ENCODE results near the gene FANCG.
A peak's percentile ranks its signal among the peaks of the same experiment; 100 is the strongest.

Gene FANCG

GRCh38 chr9:35078066-35078465 is 1.7 kb downstream of the FANCG start:
- no peak overlapping the region for H3K27ac Mint-ChIP-seq
- H3K4me1 Mint-ChIP-seq, result peaks cover 52% of the 10 kb centered on the region
- no peak for DNase-seq
- H3K4me3 Mint-ChIP-seq, result peak overlapping the region; percentile 98
- ATAC-seq, result no peak
- H3K9me3 Mint-ChIP-seq, result no peaks in the 10 kb centered on the region
- H3K27me3 Mint-ChIP-seq, result no peaks in the 10 kb centered on the region

GRCh38 chr9:35076848-35077247 is 2.9 kb downstream of the FANCG start:
- H3K9me3 Mint-ChIP-seq, result no peaks in the 10 kb centered on the region
- no peaks in the 10 kb centered on the region for H3K27me3 Mint-ChIP-seq
- DNase-seq, result no peak
- H3K4me1 Mint-ChIP-seq, result peaks cover 58% of the 10 kb centered on the region
- no peak overlapping the region for H3K4me3 Mint-ChIP-seq
- no peak overlapping the region for H3K27ac Mint-ChIP-seq
- ATAC-seq, result no peak

GRCh38 chr9:35075358-35075757 is 4.4 kb downstream of the FANCG start:
- peaks cover 68% of the 10 kb centered on the region for H3K4me1 Mint-ChIP-seq
- no peak overlapping the region for H3K4me3 Mint-ChIP-seq
- DNase-seq, result no peak
- H3K27ac Mint-ChIP-seq, result no peak overlapping the region
- H3K9me3 Mint-ChIP-seq, result no peaks in the 10 kb centered on the region
- H3K27me3 Mint-ChIP-seq, result no peaks in the 10 kb centered on the region
- ATAC-seq, result no peak

GRCh38 chr9:35074791-35075190 is 5.0 kb downstream of the FANCG start:
- ATAC-seq (no peak), DNase-seq (no peak)
- H3K4me3 Mint-ChIP-seq, result no peak overlapping the region
- H3K9me3 Mint-ChIP-seq, result no peaks in the 10 kb centered on the region
- H3K27ac Mint-ChIP-seq, result no peak overlapping the region
- H3K4me1 Mint-ChIP-seq, result peaks cover 68% of the 10 kb centered on the region
- no peaks in the 10 kb centered on the region for H3K27me3 Mint-ChIP-seq

- Mint-ChIP-seq H3K9me3 (no peaks in the 10 kb centered on the region), H3K4me1 (peaks cover 74% of the 10 kb centered on the region), H3K27ac (no peak overlapping the region), H3K4me3 (no peak overlapping the region), H3K27me3 (no peaks in the 10 kb centered on the region)
- ATAC-seq (no peak), DNase-seq (no peak)
These were observed 5.6 kb downstream of the FANCG start for GRCh38 chr9:35074141-35074540.

GRCh38 chr9:35073279-35073612 is 6.5 kb downstream of the FANCG start:
- ATAC-seq (no peak), DNase-seq (no peak)
- Mint-ChIP-seq H3K4me1 (peaks cover 74% of the 10 kb centered on the region), H3K4me3 (peak overlapping the region; percentile 94), H3K27ac (no peak overlapping the region), H3K9me3 (no peaks in the 10 kb centered on the region), H3K27me3 (no peaks in the 10 kb centered on the region)

- H3K9me3 Mint-ChIP-seq, result no peaks in the 10 kb centered on the region
- peak; percentile 92 for ATAC-seq
- peak; percentile 96 to 99 for DNase-seq
- peak within 1 kb of the TSS; percentile 96 to 98 for H3K27ac Mint-ChIP-seq
- H3K27me3 Mint-ChIP-seq, result no peaks in the 10 kb centered on the region
- H3K4me3 Mint-ChIP-seq, result peak within 1 kb of the TSS; percentile 94
- peaks cover 74% of the 10 kb centered on the region for H3K4me1 Mint-ChIP-seq
These were observed 7.1 kb downstream of the FANCG start, which contains the start of gene VCP for GRCh38 chr9:35072461-35073278. Gene VCP, minus strand, starts transcription at chr9:35072625. Its CDS starts 272 bp downstream, at chr9:35072353.

GRCh38 chr9:35071814-35072460 is 7.8 kb downstream of the FANCG start:
- no peaks in the 10 kb centered on the region for H3K9me3 Mint-ChIP-seq
- peak; percentile 85 to 87 for DNase-seq
- peak overlapping the region; percentile 94 for H3K4me3 Mint-ChIP-seq
- peaks cover 74% of the 10 kb centered on the region for H3K4me1 Mint-ChIP-seq
- no peaks in the 10 kb centered on the region for H3K27me3 Mint-ChIP-seq
- H3K27ac Mint-ChIP-seq, result peak overlapping the region; percentile 96 to 98
- peak; percentile 79 for ATAC-seq

GRCh38 chr9:35070823-35071813 is 8.6 kb downstream of the FANCG start:
- Mint-ChIP-seq H3K4me1 (peaks cover 71% of the 10 kb centered on the region), H3K9me3 (no peaks in the 10 kb centered on the region), H3K27ac (peak overlapping the region; percentile 96 to 98), H3K27me3 (no peaks in the 10 kb centered on the region), H3K4me3 (peak overlapping the region; percentile 94)
- DNase-seq (no peak), ATAC-seq (no peak)

- H3K4me3 Mint-ChIP-seq, result peak overlapping the region in 1 of 2 donors; percentile 9
- DNase-seq, result no peak
- ATAC-seq, result no peak
- H3K9me3 Mint-ChIP-seq, result no peaks in the 10 kb centered on the region
- no peak overlapping the region for H3K27ac Mint-ChIP-seq
- no peaks in the 10 kb centered on the region for H3K27me3 Mint-ChIP-seq
- H3K4me1 Mint-ChIP-seq, result peaks cover 63% of the 10 kb centered on the region
These were observed 10.7 kb downstream of the FANCG start for GRCh38 chr9:35069020-35069419.

GRCh38 chr9:35067056-35067455 is 12.7 kb downstream of the FANCG start:
- Mint-ChIP-seq H3K27ac (peak overlapping the region in 1 of 2 donors; percentile 27), H3K9me3 (no peaks in the 10 kb centered on the region), H3K4me1 (peaks cover 54% of the 10 kb centered on the region), H3K27me3 (no peaks in the 10 kb centered on the region), H3K4me3 (no peak overlapping the region)
- no peak for DNase-seq
- no peak for ATAC-seq

- Mint-ChIP-seq H3K4me3 (no peak overlapping the region), H3K9me3 (no peaks in the 10 kb centered on the region), H3K4me1 (peaks cover 6% of the 10 kb centered on the region), H3K27me3 (no peaks in the 10 kb centered on the region), H3K27ac (no peak overlapping the region)
- no peak for DNase-seq
- ATAC-seq, result no peak
These were observed 19.1 kb downstream of the FANCG start for GRCh38 chr9:35060548-35061207.

GRCh38 chr9:35059438-35059837 is 20.3 kb downstream of the FANCG start:
- Mint-ChIP-seq H3K4me3 (no peak overlapping the region), H3K4me1 (peaks cover 6% of the 10 kb centered on the region), H3K27ac (peak overlapping the region in 1 of 2 donors; percentile 51), H3K9me3 (no peaks in the 10 kb centered on the region), H3K27me3 (no peaks in the 10 kb centered on the region)
- ATAC-seq, result no peak
- no peak for DNase-seq

GRCh38 chr9:35057271-35057620 is 22.5 kb downstream of the FANCG start:
- H3K4me1 Mint-ChIP-seq, result no peaks in the 10 kb centered on the region
- ATAC-seq (no peak), DNase-seq (no peak)
- no peaks in the 10 kb centered on the region for H3K27me3 Mint-ChIP-seq
- H3K27ac Mint-ChIP-seq, result peak overlapping the region in 1 of 2 donors; percentile 56
- no peak overlapping the region for H3K4me3 Mint-ChIP-seq
- H3K9me3 Mint-ChIP-seq, result no peaks in the 10 kb centered on the region

Data from stimulated activated naive CD8-positive, alpha-beta T cell treated with anti-CD3 and anti-CD28 coated beads, Interleukin-15, amount 100 ng/mL, for 72 hours (primary cell).